Parathyroid adenoma (tissue), 2 donors: ENCODE data around the gene S1PR3.

ENCODE experiments used
- H2AFZ ChIP-seq: fragments of 300-600 bp; sonication (generic); one replicate; pipeline ENCODE4 v1.7.0; 2017; ENCODE audit warnings: antibody characterized with exemption, mild to moderate bottlenecking
- H3K27ac ChIP-seq: fragments of 300-600 bp; sonication (generic); one replicate; pipeline ENCODE4 v1.7.0; 2017
- H3K27me3 ChIP-seq: fragments of 300-600 bp; sonication (generic); one replicate; pipeline ENCODE4 v1.7.0; 2017; ENCODE audit warnings: low read length; ENCODE audit not compliant: control insufficient read depth, insufficient read depth
- H3K36me3 ChIP-seq: fragments of 300-600 bp; sonication (generic); one replicate; pipeline ENCODE4 v1.7.0; 2017; ENCODE audit warnings: low read length; ENCODE audit not compliant: control insufficient read depth, insufficient read depth
- H3K4me1 ChIP-seq: fragments of 300-600 bp; sonication (generic); one replicate; pipeline ENCODE4 v1.7.0; 2017; ENCODE audit warnings: control low read depth
- H3K4me2 ChIP-seq: fragments of 300-600 bp; sonication (generic); one replicate; pipeline ENCODE4 v1.7.0; 2017; ENCODE audit warnings: low read length
- H3K4me3 ChIP-seq: fragments of 300-600 bp; sonication (generic); one replicate; pipeline ENCODE4 v1.7.0; 2017; ENCODE audit warnings: low read depth, low read length
- H3K79me2 ChIP-seq: fragments of 300-600 bp; sonication (generic); one replicate; pipeline ENCODE4 v1.7.0; 2017; ENCODE audit warnings: control low read depth
- H3K9ac ChIP-seq: fragments of 300-600 bp; sonication (generic); one replicate; pipeline ENCODE4 v1.7.0; 2017; ENCODE audit warnings: mild to moderate bottlenecking
- H3K9me3 ChIP-seq: fragments of 300-600 bp; sonication (generic); one replicate; pipeline ENCODE4 v1.7.0; 2017; ENCODE audit warnings: low read length; ENCODE audit not compliant: control insufficient read depth
- CTCF ChIP-seq: fragments of 300-600 bp; sonication (generic); IDR thresholded peaks from one replicate; pipeline ENCODE4 v1.7.0; 2017; ENCODE audit warnings: antibody characterized with exemption, mild to moderate bottlenecking
- donor health status: primary hyperparathyroidism.

Gene S1PR3

GRCh38 chr9:88951155-88951542, 40.1 kb upstream of the S1PR3 start:
- TF ChIP-seq CTCF = no peak
- no peaks in the 10 kb centered on the region for H3K79me2 ChIP-seq
- no peaks in the 10 kb centered on the region for H3K27me3 ChIP-seq
- no peak overlapping the region for H3K4me2 ChIP-seq
- no peaks in the 10 kb centered on the region for H3K4me1 ChIP-seq
- H3K4me3 ChIP-seq = no peak overlapping the region
- no peaks in the 10 kb centered on the region for H3K9me3 ChIP-seq
- H2AFZ ChIP-seq = no peak overlapping the region
- H3K36me3 ChIP-seq = no peaks in the 10 kb centered on the region
- H3K9ac ChIP-seq = no peak overlapping the region
- H3K27ac ChIP-seq = no peak overlapping the region

GRCh38 chr9:88952086-88952615, 39.1 kb upstream of the S1PR3 start:
- Histone ChIP-seq H3K4me3 (no peak overlapping the region), H3K4me1 (no peaks in the 10 kb centered on the region), H3K9me3 (no peaks in the 10 kb centered on the region), H3K9ac (no peak overlapping the region), H3K27me3 (no peaks in the 10 kb centered on the region), H3K79me2 (no peaks in the 10 kb centered on the region), H3K27ac (no peak overlapping the region), H3K4me2 (no peak overlapping the region), H2AFZ (no peak overlapping the region), H3K36me3 (no peaks in the 10 kb centered on the region)
- TF ChIP-seq CTCF = no peak

GRCh38 chr9:88952976-88953375, 38.3 kb upstream of the S1PR3 start:
- H3K36me3 ChIP-seq = no peaks in the 10 kb centered on the region
- H3K27ac ChIP-seq = no peak overlapping the region
- no peaks in the 10 kb centered on the region for H3K9me3 ChIP-seq
- H3K4me2 ChIP-seq = no peak overlapping the region
- H3K9ac ChIP-seq = no peak overlapping the region
- no peaks in the 10 kb centered on the region for H3K4me1 ChIP-seq
- TF ChIP-seq CTCF = no peak
- H2AFZ ChIP-seq = no peak overlapping the region
- H3K4me3 ChIP-seq = no peak overlapping the region
- no peaks in the 10 kb centered on the region for H3K79me2 ChIP-seq
- H3K27me3 ChIP-seq = no peaks in the 10 kb centered on the region

- Histone ChIP-seq H3K9ac (no peak overlapping the region), H3K79me2 (no peaks in the 10 kb centered on the region), H3K36me3 (no peaks in the 10 kb centered on the region), H3K4me1 (no peaks in the 10 kb centered on the region), H3K27me3 (no peaks in the 10 kb centered on the region), H3K27ac (no peak overlapping the region), H3K9me3 (no peaks in the 10 kb centered on the region), H3K4me3 (no peak overlapping the region), H2AFZ (no peak overlapping the region), H3K4me2 (no peak overlapping the region)
- no peak for TF ChIP-seq CTCF
These were observed 37.8 kb upstream of the S1PR3 start for GRCh38 chr9:88953381-88954029.

GRCh38 chr9:88954066-88954465, 37.2 kb upstream of the S1PR3 start:
- Histone ChIP-seq H3K4me3 (no peak overlapping the region), H3K4me2 (no peak overlapping the region), H3K36me3 (no peaks in the 10 kb centered on the region), H3K4me1 (no peaks in the 10 kb centered on the region), H3K27me3 (no peaks in the 10 kb centered on the region), H3K9me3 (no peaks in the 10 kb centered on the region), H3K27ac (no peak overlapping the region), H2AFZ (no peak overlapping the region), H3K9ac (no peak overlapping the region), H3K79me2 (no peaks in the 10 kb centered on the region)
- TF ChIP-seq CTCF = no peak
